Endothelial cell of umbilical vein (primary cell): ENCODE data around the gene FOLR3. TPM values are rescaled to one million over a fixed set of nuclear protein-coding genes. Genes with fewer than 3 reads are reported as not detected.

ENCODE experiments used
- BruUV-seq: library from RNA; stranded (reverse); fragments of 400-500 nt; replicated peaks from 2 replicates; lab custom pipeline; 2021; lab: Mats Ljungman, UMichigan
- CTCF ChIA-PET: fragments of 300-600, 350-600 bp; sonication (Branson Sonifier 250); formaldehyde crosslinking; loops from one replicate; lab custom pipeline; 2021; ENCODE audit warnings: antibody characterized with exemption, inconsistent platforms; lab: Charles Lee
- POLR2A ChIA-PET: fragments of 300-600, 350-600 bp; sonication (Branson Sonifier 250); formaldehyde crosslinking; loops from one replicate; lab custom pipeline; 2021; ENCODE audit warnings: antibody characterized with exemption, inconsistent platforms; lab: Charles Lee
- DNase-seq: peaks from one replicate; pipeline ENCODE4 v3.0.0-alpha.2; 2011; ENCODE audit warnings: low read depth, low spot score
- FAIRE-seq: peaks from 2 replicates; lab custom pipeline; 2011; peaks lifted over from hg19 to GRCh38; lab: Jason Lieb, UNC
- H2AFZ ChIP-seq: 2 replicates; pipeline ENCODE4 v1.6.0; 2012; ENCODE audit warnings: low read depth, low read length, control low read depth, inconsistent platforms
- H3K27ac ChIP-seq: 2 replicates; pipeline ENCODE4 v1.5.1; 2011; ENCODE audit warnings: low read depth, mild to moderate bottlenecking, control low read depth, low read length, moderate library complexity; ENCODE audit not compliant: insufficient read depth
- H3K27me3 ChIP-seq, 2 experiments: 2 replicates each; pipeline versions ENCODE4 v1.6.0 to v1.6.1; 2011; ENCODE audit warnings: low read length in 2 of 2, mixed read lengths in 1 of 2; ENCODE audit not compliant: control insufficient read depth in 2 of 2, insufficient read depth in 2 of 2
- H3K36me3 ChIP-seq, 2 experiments: 2 replicates in 1 of 2; 3 replicates in 1 of 2; pipeline ENCODE4 v1.5.1; 2011; ENCODE audit warnings: low read length in 2 of 2, mild to moderate bottlenecking in 1 of 2, moderate library complexity in 1 of 2; ENCODE audit not compliant: control insufficient read depth in 2 of 2, insufficient read depth in 2 of 2; ENCODE audit errors: extremely low read depth in 1 of 2
- H3K4me1 ChIP-seq: 3 replicates; pipeline ENCODE4 v1.5.1; 2011; ENCODE audit warnings: mild to moderate bottlenecking, low read length; ENCODE audit not compliant: control insufficient read depth, insufficient read depth; ENCODE audit errors: extremely low read depth
- H3K4me2 ChIP-seq: 2 replicates; pipeline ENCODE4 v1.6.1; 2011; ENCODE audit warnings: low read length, control low read depth, mixed read lengths; ENCODE audit not compliant: insufficient read depth
- H3K4me3 ChIP-seq, 3 experiments: fragments of 200-600 bp in 1 of 3; sonication (generic), shearing (Covaris generic) in 1 of 3; replicated peaks in 1 of 3; 2 replicates each; pipeline ENCODE4 v1.5.1; 2011 to 2016; ENCODE audit warnings: control low read depth in 3 of 3, low read length in 3 of 3, mild to moderate bottlenecking in 2 of 3, inconsistent platforms in 1 of 3, low read depth in 1 of 3, moderate library complexity in 1 of 3; ENCODE audit not compliant: insufficient read depth in 1 of 3
- H3K79me2 ChIP-seq: 2 replicates; pipeline ENCODE4 v1.6.0; 2012; ENCODE audit warnings: low read length, inconsistent platforms; ENCODE audit not compliant: control insufficient read depth, insufficient read depth
- H3K9ac ChIP-seq: replicated peaks from 2 replicates; pipeline ENCODE3; 2011; ENCODE audit warnings: low read length, control low read depth; ENCODE audit not compliant: insufficient read depth; ENCODE audit errors: extremely low read depth
- H3K9me1 ChIP-seq: replicated peaks from 3 replicates; pipeline ENCODE4 v1.6.0; 2011; ENCODE audit warnings: mild to moderate bottlenecking, low read length; ENCODE audit not compliant: control insufficient read depth, insufficient read depth; ENCODE audit errors: extremely low read depth
- H3K9me3 ChIP-seq: replicated peaks from 2 replicates; pipeline ENCODE4 v1.5.1; 2012; ENCODE audit warnings: low read length, inconsistent platforms; ENCODE audit not compliant: control insufficient read depth, insufficient read depth
- H4K20me1 ChIP-seq: replicated peaks from 2 replicates; pipeline ENCODE3; 2011; ENCODE audit warnings: mild to moderate bottlenecking, low read length; ENCODE audit not compliant: control insufficient read depth, insufficient read depth; ENCODE audit errors: extremely low read depth
- EZH2 ChIP-seq: IDR thresholded peaks from 2 replicates; pipeline ENCODE4 v1.6.1; 2012; ENCODE audit warnings: borderline replicate concordance, low read depth, mild to moderate bottlenecking, moderate library complexity, low read length, inconsistent platforms; ENCODE audit not compliant: severe bottlenecking
- FOS ChIP-seq: IDR thresholded peaks from 2 replicates; pipeline ENCODE4 v1.6.1; 2011; ENCODE audit warnings: mild to moderate bottlenecking, low read length, moderate library complexity, borderline replicate concordance; ENCODE audit not compliant: insufficient read depth
- GATA2 ChIP-seq: IDR thresholded peaks from 2 replicates; pipeline ENCODE4 v1.7.0; 2011; ENCODE audit warnings: low read depth, mild to moderate bottlenecking, moderate library complexity, mixed read lengths, low read length; ENCODE audit not compliant: insufficient read length, insufficient read depth
- JUN ChIP-seq: IDR thresholded peaks from 2 replicates; pipeline ENCODE4 v1.6.1; 2011; ENCODE audit warnings: borderline replicate concordance, low read depth; ENCODE audit not compliant: insufficient read length, insufficient read depth
- MYC ChIP-seq: IDR thresholded peaks from one replicate; pipeline ENCODE4 v1.6.1; 2011; ENCODE audit warnings: mild to moderate bottlenecking, low read depth, low read length
- POLR2A ChIP-seq: IDR thresholded peaks from 2 replicates; pipeline ENCODE4 v1.6.1; 2012; ENCODE audit warnings: low read depth, mild to moderate bottlenecking, control low read depth, low read length
- POLR2AphosphoS5 ChIP-seq: IDR thresholded peaks from 2 replicates; pipeline ENCODE4 v1.6.1; 2012; ENCODE audit warnings: low read depth, mild to moderate bottlenecking, control low read depth, low read length, moderate library complexity; ENCODE audit not compliant: insufficient read depth
- dilution Hi-C: fragments of 300-500 bp; cut with MboI; formaldehyde crosslinking; loops from one replicate; pipeline ENCODE4 v1.15.0; 2019; ENCODE audit warnings: low sequenced_read_pairs; ENCODE audit not compliant: extremely low pct_ligation_motif_present
- intact Hi-C: fragments of 100-400 bp; cut with micrococcal nuclease; formaldehyde crosslinking; loops from one replicate; pipeline ENCODE4 v1.10.0; 2022
- polyA plus RNA-seq, 4 experiments: library from polyadenylated mRNA; depleted of rRNA in 3 of 4; stranded (reverse) in 3 of 4; unstranded in 1 of 4; fragments of >200 nt; gene quantifications; 2 replicates each; pipeline versions ENCODE4 v1.2.1 to v1.2.3, GENCODE V29; 2011 to 2012; ENCODE audit warnings: missing spikeins in 1 of 4
- total RNA-seq: library from RNA; stranded (reverse); gene quantifications from 2 replicates; pipeline ENCODE4 v1.2.3, GENCODE V29; 2021
- TF ChIP-seq, protein P1 (sequence below), 2 donors: IDR thresholded peaks; 1 replicate in 1 of 2; 2 replicates in 1 of 2; pipeline ENCODE4 v1.5.1; 2011; ENCODE audit warnings: low read length in 2 of 2, mild to moderate bottlenecking in 2 of 2, moderate library complexity in 2 of 2, control low read depth in 1 of 2, inconsistent platforms in 1 of 2, low read depth in 1 of 2; ENCODE audit not compliant: insufficient read depth in 1 of 2; ENCODE audit errors: extremely low read depth in 1 of 2
- TF ChIP-seq, protein P2 (sequence below): IDR thresholded peaks from 2 replicates; pipeline ENCODE4 v1.6.1; 2011; ENCODE audit not compliant: insufficient read depth, insufficient read length

Gene FOLR3
- total and polyA plus RNA-seq, 2 donors (not counting 3 experiments of a cell fraction or from before 2014, with no cell fraction given), result not detected

DNA sequence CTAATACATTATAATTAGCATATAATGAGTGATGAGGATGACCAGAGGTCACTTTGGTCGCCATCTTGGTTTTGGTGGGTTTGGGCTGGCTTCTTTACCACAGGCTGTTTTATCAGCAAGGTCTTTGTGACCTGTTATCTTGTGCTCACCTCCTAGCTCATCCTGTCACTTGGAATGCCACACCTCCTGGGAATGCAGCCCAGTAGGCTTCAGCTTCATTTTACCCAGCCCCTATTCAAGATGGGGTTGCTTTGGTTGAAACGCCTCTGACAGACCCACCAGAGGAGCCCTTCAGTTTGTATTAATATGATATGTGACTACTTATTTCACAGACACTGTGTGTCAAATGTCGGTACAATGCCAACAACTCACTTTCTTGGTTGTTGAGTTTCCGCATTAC, 20.2 kb downstream of the FOLR3 start:
- Histone ChIP-seq H3K9ac (no peak overlapping the region), H2AFZ (no peak overlapping the region), H3K9me1 (no peaks in the 10 kb centered on the region), H3K27me3 (peaks cover 7 to 10% of the 10 kb centered on the region in 2 experiments), H3K4me2 (no peak overlapping the region), H3K9me3 (no peaks in the 10 kb centered on the region), H3K4me3 (no peak overlapping the region), H4K20me1 (no peaks in the 10 kb centered on the region), H3K27ac (no peak overlapping the region), H3K36me3 (no peaks in the 10 kb centered on the region), H3K79me2 (no peaks in the 10 kb centered on the region), H3K4me1 (no peaks in the 10 kb centered on the region)
- BruUV-seq, result no TSS peak
- no peak for TF ChIP-seq POLR2AphosphoS5
- TF ChIP-seq JUN, result no peak
- TF ChIP-seq, protein P1, sequence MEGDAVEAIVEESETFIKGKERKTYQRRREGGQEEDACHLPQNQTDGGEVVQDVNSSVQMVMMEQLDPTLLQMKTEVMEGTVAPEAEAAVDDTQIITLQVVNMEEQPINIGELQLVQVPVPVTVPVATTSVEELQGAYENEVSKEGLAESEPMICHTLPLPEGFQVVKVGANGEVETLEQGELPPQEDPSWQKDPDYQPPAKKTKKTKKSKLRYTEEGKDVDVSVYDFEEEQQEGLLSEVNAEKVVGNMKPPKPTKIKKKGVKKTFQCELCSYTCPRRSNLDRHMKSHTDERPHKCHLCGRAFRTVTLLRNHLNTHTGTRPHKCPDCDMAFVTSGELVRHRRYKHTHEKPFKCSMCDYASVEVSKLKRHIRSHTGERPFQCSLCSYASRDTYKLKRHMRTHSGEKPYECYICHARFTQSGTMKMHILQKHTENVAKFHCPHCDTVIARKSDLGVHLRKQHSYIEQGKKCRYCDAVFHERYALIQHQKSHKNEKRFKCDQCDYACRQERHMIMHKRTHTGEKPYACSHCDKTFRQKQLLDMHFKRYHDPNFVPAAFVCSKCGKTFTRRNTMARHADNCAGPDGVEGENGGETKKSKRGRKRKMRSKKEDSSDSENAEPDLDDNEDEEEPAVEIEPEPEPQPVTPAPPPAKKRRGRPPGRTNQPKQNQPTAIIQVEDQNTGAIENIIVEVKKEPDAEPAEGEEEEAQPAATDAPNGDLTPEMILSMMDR (IDR thresholded peaks at IDR 0.05; ENCODE audit: extremely low read depth in 1 of 2, insufficient read depth in 1 of 2, low read depth in 1 of 2, low read length in 2 of 2), result no peak
- TF ChIP-seq EZH2, result no peak
- TF ChIP-seq FOS, result no peak
- no peak for TF ChIP-seq POLR2A
- no peak for TF ChIP-seq GATA2
- TF ChIP-seq, protein P2, sequence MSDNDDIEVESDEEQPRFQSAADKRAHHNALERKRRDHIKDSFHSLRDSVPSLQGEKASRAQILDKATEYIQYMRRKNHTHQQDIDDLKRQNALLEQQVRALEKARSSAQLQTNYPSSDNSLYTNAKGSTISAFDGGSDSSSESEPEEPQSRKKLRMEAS, result no peak
- TF ChIP-seq MYC, result no peak
- intact Hi-C loops (no loop called here), dilution Hi-C loops (no loop called here)
- POLR2A ChIA-PET, result no interaction called here
- FAIRE-seq, result no peak
- DNase-seq, result no peak
- CTCF ChIA-PET, result interaction anchor here (1.2 to 2.9 kb wide), 2 partner anchors 11 to 275 kb away, joined by 4 to 18 read pairs; no protein-coding TSS in a partner anchor
